HEK293T (cell line): ENCODE data around the gene ECE2.

Experiments
- CTCF ChIA-PET: fragments of 350-600 bp; formaldehyde crosslinking; extraction: SDS; loops from one replicate; lab custom pipeline; 2021; ENCODE audit warnings: antibody characterized with exemption, inconsistent platforms; lab: Yijun Ruan, JAX
- POLR2A ChIA-PET: fragments of 350-600 bp; formaldehyde crosslinking; extraction: SDS; loops from one replicate; lab custom pipeline; 2020; ENCODE audit warnings: antibody characterized with exemption, inconsistent platforms; lab: Yijun Ruan, JAX
- DNase-seq: peaks from one replicate; pipeline ENCODE4 v3.0.0; 2012; ENCODE audit warnings: mixed read lengths; ENCODE audit errors: extremely low spot score
- ARNT ChIP-seq: fragments of 450-650 bp; IDR thresholded peaks from 2 replicates; pipeline ENCODE4 v1.6.1; 2017; ENCODE audit warnings: mild to moderate bottlenecking
- BHLHE40 ChIP-seq: fragments of 450-650 bp; IDR thresholded peaks from 2 replicates; pipeline ENCODE4 v1.6.1; 2016; ENCODE audit warnings: mild to moderate bottlenecking, moderate library complexity, borderline replicate concordance
- CTBP1 ChIP-seq: fragments of 450-650 bp; IDR thresholded peaks from 2 replicates; pipeline ENCODE4 v1.6.1; 2016; ENCODE audit warnings: borderline replicate concordance
- ELF4 ChIP-seq: fragments of 450-650 bp; IDR thresholded peaks from 2 replicates; pipeline ENCODE4 v1.6.1; 2017; ENCODE audit warnings: antibody characterized with exemption
- FOXA1 ChIP-seq: fragments of 450-650 bp; IDR thresholded peaks from 2 replicates; pipeline ENCODE4 v1.6.1; 2016; ENCODE audit warnings: mild to moderate bottlenecking
- FOXK2 ChIP-seq: fragments of 450-650 bp; IDR thresholded peaks from 2 replicates; pipeline ENCODE4 v1.6.1; 2016; ENCODE audit warnings: mild to moderate bottlenecking
- FOXM1 ChIP-seq: fragments of 450-650 bp; IDR thresholded peaks from 2 replicates; pipeline ENCODE4 v1.6.1; 2017; ENCODE audit warnings: mild to moderate bottlenecking, borderline replicate concordance
- HDGF ChIP-seq: fragments of 450-650 bp; IDR thresholded peaks from 2 replicates; pipeline ENCODE4 v1.6.1; 2017; ENCODE audit warnings: antibody characterized with exemption, borderline replicate concordance
- L3MBTL2 ChIP-seq: fragments of 450-650 bp; conservative IDR thresholded peaks from 2 replicates; pipeline ENCODE4 v1.6.1; 2016; ENCODE audit warnings: mild to moderate bottlenecking
- LEF1 ChIP-seq: fragments of 450-650 bp; IDR thresholded peaks from 2 replicates; pipeline ENCODE4 v1.6.1; 2017; ENCODE audit warnings: mild to moderate bottlenecking, borderline replicate concordance
- NFRKB ChIP-seq: fragments of 450-650 bp; IDR thresholded peaks from 2 replicates; pipeline ENCODE4 v1.6.1; 2016; ENCODE audit warnings: mild to moderate bottlenecking, moderate library complexity
- SP1 ChIP-seq: fragments of 450-650 bp; IDR thresholded peaks from 2 replicates; pipeline ENCODE4 v1.6.1; 2017
- SUZ12 ChIP-seq: fragments of 450-650 bp; IDR thresholded peaks from 2 replicates; pipeline ENCODE4 v1.6.1; 2016; ENCODE audit warnings: mild to moderate bottlenecking
- TARDBP ChIP-seq: fragments of 450-650 bp; IDR thresholded peaks from 2 replicates; pipeline ENCODE4 v1.6.1; 2016
- ZNF384 ChIP-seq: fragments of 450-650 bp; IDR thresholded peaks from 2 replicates; pipeline ENCODE4 v1.6.1; 2016
- TF ChIP-seq, protein P1 (sequence below): fragments of 450-650 bp; IDR thresholded peaks from 2 replicates; pipeline ENCODE4 v1.6.1; 2016

Gene ECE2

DNA sequence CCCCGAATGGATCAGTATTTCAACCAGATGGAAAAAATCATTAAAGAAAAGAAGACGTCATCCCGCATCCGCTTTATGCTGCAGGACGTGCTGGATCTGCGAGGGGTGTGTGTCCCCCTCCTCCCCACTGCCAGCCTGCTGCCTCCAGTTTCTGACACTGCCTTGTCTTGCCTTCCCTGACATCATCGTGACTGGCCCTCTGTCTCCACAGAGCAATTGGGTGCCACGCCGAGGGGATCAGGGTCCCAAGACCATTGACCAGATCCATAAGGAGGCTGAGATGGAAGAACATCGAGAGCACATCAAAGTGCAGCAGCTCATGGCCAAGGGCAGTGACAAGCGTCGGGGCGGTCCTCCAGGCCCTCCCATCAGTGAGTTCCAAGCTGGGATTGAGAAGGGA lies 49.4 kb downstream of the ECE2 start:
- TF ChIP-seq FOXM1 (no peak), FOXK2 (no peak), ZNF384 (no peak), LEF1 (no peak)
- TF ChIP-seq, protein P1, sequence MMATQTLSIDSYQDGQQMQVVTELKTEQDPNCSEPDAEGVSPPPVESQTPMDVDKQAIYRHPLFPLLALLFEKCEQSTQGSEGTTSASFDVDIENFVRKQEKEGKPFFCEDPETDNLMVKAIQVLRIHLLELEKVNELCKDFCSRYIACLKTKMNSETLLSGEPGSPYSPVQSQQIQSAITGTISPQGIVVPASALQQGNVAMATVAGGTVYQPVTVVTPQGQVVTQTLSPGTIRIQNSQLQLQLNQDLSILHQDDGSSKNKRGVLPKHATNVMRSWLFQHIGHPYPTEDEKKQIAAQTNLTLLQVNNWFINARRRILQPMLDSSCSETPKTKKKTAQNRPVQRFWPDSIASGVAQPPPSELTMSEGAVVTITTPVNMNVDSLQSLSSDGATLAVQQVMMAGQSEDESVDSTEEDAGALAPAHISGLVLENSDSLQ: no peak
- no peak for DNase-seq
- ChIA-PET POLR2A (no interaction called here), CTCF (no interaction called here)

DNA sequence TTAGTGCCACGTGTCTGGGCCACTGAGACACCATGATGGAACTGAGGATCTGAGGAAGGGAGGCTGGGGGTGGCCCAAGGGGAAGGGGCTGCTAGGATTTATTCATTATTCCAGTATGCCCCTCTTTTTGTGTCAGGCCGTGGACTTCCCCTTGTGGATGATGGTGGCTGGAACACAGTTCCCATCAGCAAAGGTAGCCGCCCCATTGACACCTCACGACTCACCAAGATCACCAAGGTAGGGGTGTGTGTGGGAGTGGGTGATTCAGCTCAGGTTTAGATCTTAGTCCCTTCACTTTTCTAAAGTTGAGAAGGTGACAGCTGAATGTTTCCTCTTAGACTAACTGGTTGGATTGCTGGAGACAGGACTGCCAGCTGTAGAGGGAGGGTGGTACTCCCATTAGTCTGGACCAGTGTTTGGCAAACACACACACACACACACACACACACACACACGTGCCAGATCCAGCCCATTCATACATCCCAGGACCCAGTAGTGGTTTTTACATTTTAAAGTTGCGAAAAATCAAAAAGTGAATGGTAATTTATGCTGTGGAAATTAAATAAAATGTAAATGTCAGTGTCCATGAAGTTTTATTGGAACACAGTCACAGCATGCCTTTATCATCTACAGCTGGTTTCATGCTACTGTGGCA lies 50.0 kb downstream of the ECE2 start:
- ChIA-PET POLR2A (no interaction called here), CTCF (no interaction called here)
- no peak for DNase-seq
- TF ChIP-seq, protein P1: no peak
- TF ChIP-seq ZNF384 (no peak), SP1 (no peak), HDGF (no peak), ARNT (no peak), ELF4 (no peak), FOXM1 (no peak), NFRKB (no peak), FOXK2 (no peak), TARDBP (no peak), LEF1 (no peak), BHLHE40 (no peak), FOXA1 (no peak), CTBP1 (no peak), SUZ12 (no peak), L3MBTL2 (no peak)

DNA sequence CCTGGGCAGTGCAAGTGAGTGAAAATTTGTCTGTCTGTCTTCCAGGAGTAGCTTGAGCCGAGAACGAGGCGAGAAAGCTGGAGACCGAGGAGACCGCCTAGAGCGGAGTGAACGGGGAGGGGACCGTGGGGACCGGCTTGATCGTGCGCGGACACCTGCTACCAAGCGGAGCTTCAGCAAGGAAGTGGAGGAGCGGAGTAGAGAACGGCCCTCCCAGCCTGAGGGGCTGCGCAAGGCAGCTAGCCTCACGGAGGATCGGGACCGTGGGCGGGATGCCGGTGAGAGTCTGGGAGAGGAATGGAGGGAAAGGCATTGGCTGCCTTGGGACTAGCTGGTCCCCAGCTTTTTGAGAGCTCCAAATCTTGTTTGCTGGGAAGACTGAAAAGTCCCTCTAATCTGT lies 51.3 kb downstream of the ECE2 start:
- CTCF ChIA-PET: no interaction called here

DNA sequence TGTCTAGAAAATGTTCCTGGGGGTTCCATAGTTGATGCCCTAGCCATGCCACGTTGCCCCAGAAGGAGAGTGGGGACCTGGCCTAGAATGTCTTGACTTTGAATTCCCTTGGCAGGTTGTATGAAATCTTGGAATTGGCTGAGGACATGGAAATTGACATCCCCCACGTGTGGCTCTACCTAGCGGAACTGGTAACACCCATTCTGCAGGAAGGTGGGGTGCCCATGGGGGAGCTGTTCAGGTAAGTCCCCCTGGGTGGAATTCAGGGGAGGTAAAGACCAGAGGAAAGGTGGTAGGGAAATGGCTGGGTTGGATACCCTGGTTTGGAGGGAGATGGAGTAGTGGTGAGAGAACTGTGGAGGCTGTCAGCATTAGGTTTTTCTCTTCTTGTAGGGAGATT lies 52.7 kb downstream of the ECE2 start:
- TF ChIP-seq BHLHE40: no peak
- no peak for TF ChIP-seq CTBP1
- TF ChIP-seq TARDBP: no peak
- TF ChIP-seq L3MBTL2: no peak
- TF ChIP-seq FOXK2: no peak
- no peak for TF ChIP-seq ELF4
- TF ChIP-seq SUZ12: no peak
- TF ChIP-seq FOXM1: no peak
- TF ChIP-seq ARNT: no peak
- no peak for TF ChIP-seq FOXA1
- TF ChIP-seq, protein P1: no peak
- TF ChIP-seq SP1: no peak
- no peak for TF ChIP-seq HDGF
- ChIA-PET CTCF (no interaction called here), POLR2A (no interaction called here)

More for the DNA sequence above, 51.3 kb downstream of the ECE2 start:
- DNase-seq: no peak
- POLR2A ChIA-PET: no interaction called here
- TF ChIP-seq L3MBTL2: no peak
- no peak for TF ChIP-seq TARDBP
- TF ChIP-seq NFRKB: no peak
- TF ChIP-seq ELF4: no peak
- TF ChIP-seq, protein P1: no peak
- TF ChIP-seq FOXK2: no peak

DNA sequence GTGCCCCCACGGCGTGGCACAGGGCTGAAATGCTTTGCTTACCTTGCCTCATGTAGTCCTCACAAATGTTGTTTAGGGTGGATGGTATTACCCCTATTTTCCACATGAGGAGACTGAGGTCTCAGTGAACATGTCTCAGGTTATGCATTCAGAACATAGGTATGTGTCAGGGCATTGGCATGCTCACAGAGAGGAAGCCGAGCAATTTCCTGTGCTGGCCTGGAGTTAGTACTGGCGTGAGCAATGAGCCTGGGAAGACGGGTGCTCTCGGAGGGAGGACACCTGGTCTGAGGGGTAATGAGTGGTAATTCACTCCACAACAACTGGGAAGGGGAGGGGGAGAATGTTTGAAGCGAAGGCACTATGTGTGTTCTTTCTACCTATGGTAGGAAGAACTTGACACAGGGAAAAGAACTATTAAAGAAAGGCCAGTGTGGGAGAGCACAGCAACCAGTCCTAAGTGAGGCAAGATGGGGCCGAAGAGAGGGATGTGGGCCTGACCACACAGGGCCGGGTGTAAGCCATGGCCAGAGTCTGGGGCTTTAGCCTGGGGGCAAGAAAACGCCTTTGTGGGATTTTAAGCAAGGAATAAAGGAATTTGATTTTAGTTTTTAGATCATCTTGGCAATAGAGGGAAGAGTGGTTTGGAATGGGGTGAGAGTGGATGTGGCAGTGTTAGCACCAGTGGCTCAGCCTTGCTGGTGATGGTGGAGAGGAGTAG lies 56.7 kb downstream of the ECE2 start:
- CTCF ChIA-PET: no interaction called here
- DNase-seq: no peak
- no peak for TF ChIP-seq HDGF
- TF ChIP-seq SUZ12: no peak
- no peak for TF ChIP-seq ELF4
- TF ChIP-seq NFRKB: no peak
- no peak for TF ChIP-seq TARDBP
- TF ChIP-seq CTBP1: no peak
- TF ChIP-seq ARNT: no peak
- TF ChIP-seq SP1: no peak
- TF ChIP-seq FOXM1: no peak
- no peak for TF ChIP-seq ZNF384
- TF ChIP-seq FOXA1: no peak
- TF ChIP-seq, protein P1: no peak
- no peak for TF ChIP-seq FOXK2
- TF ChIP-seq L3MBTL2: no peak
- no peak for TF ChIP-seq BHLHE40
- TF ChIP-seq LEF1: no peak
- POLR2A ChIA-PET: interaction anchor here (0.6 kb wide), 1 partner anchor 29 kb away, joined by 3 read pairs; the partner anchor contains the start of genes CLCN2 and POLR2H

More for the DNA sequence above, 52.7 kb downstream of the ECE2 start:
- no peak for DNase-seq
